SH-SY5Y (cell line): ENCODE measurements around the gene FOCAD.

ENCODE experiments used
- GATA2 ChIP-seq: IDR thresholded peaks from 2 replicates; pipeline ENCODE4 v1.6.1; 2011; ENCODE audit warnings: mild to moderate bottlenecking, low read depth, low read length
- GATA3 ChIP-seq: IDR thresholded peaks from 2 replicates; pipeline ENCODE4 v1.6.1; 2011; ENCODE audit warnings: low read depth, mild to moderate bottlenecking, low read length, moderate library complexity

FOCAD gene

GRCh38 chr9:20853866-20854265 lies 169.8 kb downstream of the FOCAD start:
- TF ChIP-seq GATA3: no peak
- no peak for TF ChIP-seq GATA2

GRCh38 chr9:20854444-20854843 lies 170.4 kb downstream of the FOCAD start:
- TF ChIP-seq GATA3: no peak
- no peak for TF ChIP-seq GATA2

GRCh38 chr9:20863945-20864344 lies 179.9 kb downstream of the FOCAD start:
- no peak for TF ChIP-seq GATA3
- TF ChIP-seq GATA2: no peak

- no peak for TF ChIP-seq GATA3
- TF ChIP-seq GATA2: no peak
Measured at GRCh38 chr9:20865347-20865746, 181.3 kb downstream of the FOCAD start.

- TF ChIP-seq GATA3: no peak
- no peak for TF ChIP-seq GATA2
Measured at GRCh38 chr9:20870115-20870514, 186.1 kb downstream of the FOCAD start.

GRCh38 chr9:20872340-20872977 lies 188.4 kb downstream of the FOCAD start:
- TF ChIP-seq GATA3 (no peak), GATA2 (no peak)

- TF ChIP-seq GATA2 (no peak), GATA3 (no peak)
Measured at GRCh38 chr9:20873240-20873865, 189.3 kb downstream of the FOCAD start.

GRCh38 chr9:20880271-20880670 lies 196.2 kb downstream of the FOCAD start:
- TF ChIP-seq GATA3 (no peak), GATA2 (no peak)

- TF ChIP-seq GATA3 (no peak), GATA2 (no peak)
Measured at GRCh38 chr9:20880675-20881074, 196.6 kb downstream of the FOCAD start.

GRCh38 chr9:20884985-20885593 lies 201.0 kb downstream of the FOCAD start:
- TF ChIP-seq GATA2: no peak
- no peak for TF ChIP-seq GATA3

GRCh38 chr9:20898885-20899554 lies 215.0 kb downstream of the FOCAD start:
- TF ChIP-seq GATA2 (peak; percentile 85), GATA3 (peak; percentile 65)

- TF ChIP-seq GATA3 (no peak), GATA2 (no peak)
Measured at GRCh38 chr9:20903212-20903611, 219.2 kb downstream of the FOCAD start.

GRCh38 chr9:20904995-20905394 lies 220.9 kb downstream of the FOCAD start:
- TF ChIP-seq GATA3 (no peak), GATA2 (no peak)

GRCh38 chr9:20906326-20906725 lies 222.3 kb downstream of the FOCAD start:
- peak; percentile 71; the same call in 1 of the 2 replicates for TF ChIP-seq GATA2
- peak; percentile 94 for TF ChIP-seq GATA3
